ENCODE data around the gene CYB5RL.
"Not testable (repeated sequence)": the region's sequence is repeated elsewhere in the genome, so short reads cannot be mapped to it uniquely, and the experiment has no call there.

The CYB5RL gene

DNA sequence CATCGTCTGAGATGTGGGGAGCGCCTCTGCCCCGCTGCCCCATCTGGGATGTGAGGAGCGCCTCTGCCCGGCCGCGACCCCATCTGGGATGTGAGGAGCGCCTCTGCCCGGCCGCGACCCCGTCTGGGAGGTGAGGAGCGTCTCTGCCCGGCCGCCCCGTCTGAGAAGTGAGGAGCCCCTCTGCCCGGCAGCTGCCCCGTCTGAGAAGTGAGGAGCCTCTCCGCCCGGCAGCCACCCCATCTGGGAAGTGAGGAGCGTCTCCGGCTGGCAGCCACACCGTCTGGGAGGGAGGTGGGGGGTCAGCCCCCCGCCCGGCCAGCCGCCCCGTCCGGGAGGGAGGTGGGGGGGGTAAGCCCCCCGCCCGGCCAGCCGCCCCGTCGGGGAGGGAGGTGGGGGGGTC lies 33.4 kb upstream of the CYB5RL start:
- Mint-ChIP-seq H3K36me3 (peaks cover 13% of the 10 kb centered on the region), H3K4me1 (ENCODE audit: low read depth) (peaks cover 20% of the 10 kb centered on the region)
- H3K27ac Mint-ChIP-seq; H3K9me3 Mint-ChIP-seq (ENCODE audit: low read depth); H3K4me3 Mint-ChIP-seq; H3K27me3 Mint-ChIP-seq: not testable (repeated sequence)

GRCh38 chr1:54230507-54231339 lies 30.9 kb upstream of the CYB5RL start:
- peak overlapping the region; percentile 52 for H3K27ac Mint-ChIP-seq
- no peak overlapping the region for H3K4me3 Mint-ChIP-seq
- H3K27me3 Mint-ChIP-seq: no peaks in the 10 kb centered on the region
- H3K9me3 Mint-ChIP-seq (ENCODE audit: low read depth): no peaks in the 10 kb centered on the region
- peaks cover 5% of the 10 kb centered on the region for H3K36me3 Mint-ChIP-seq
- H3K4me1 Mint-ChIP-seq (ENCODE audit: low read depth): peaks cover 20% of the 10 kb centered on the region

DNA sequence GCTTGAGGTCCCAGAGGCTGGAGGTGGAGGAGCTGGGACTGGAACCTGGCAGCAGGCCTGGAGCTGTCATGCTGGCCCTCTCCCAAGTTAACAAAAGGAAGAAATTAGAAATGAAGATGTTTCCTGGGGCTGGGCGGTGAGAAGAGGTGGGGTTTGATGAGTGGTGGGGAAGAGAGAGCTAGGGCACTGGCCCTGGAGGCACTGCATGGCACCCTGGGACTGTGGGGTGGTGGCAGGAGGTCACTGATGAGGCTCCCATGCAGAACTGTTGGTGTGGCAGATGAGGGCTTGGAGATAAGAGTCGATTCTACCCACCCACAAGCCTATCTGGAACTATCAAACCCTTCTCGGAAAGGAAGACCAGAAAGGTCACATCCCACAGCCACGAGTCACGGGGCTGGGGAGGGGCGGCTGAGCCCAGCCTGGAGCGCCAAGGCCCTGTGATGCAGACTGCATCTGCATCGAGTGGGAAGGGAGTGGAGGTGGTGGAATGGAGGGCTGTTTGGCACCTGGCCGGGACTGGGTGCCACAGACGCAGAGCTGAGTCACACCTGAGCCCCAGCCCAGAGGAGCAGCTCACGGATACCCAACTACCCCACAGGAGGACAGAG lies 29.6 kb upstream of the CYB5RL start:
- Mint-ChIP-seq H3K27ac (peak overlapping the region; percentile 72), H3K4me1 (ENCODE audit: low read depth) (peaks cover 18% of the 10 kb centered on the region), H3K4me3 (peak overlapping the region; percentile 35), H3K36me3 (no peaks in the 10 kb centered on the region), H3K9me3 (ENCODE audit: low read depth) (no peaks in the 10 kb centered on the region), H3K27me3 (no peaks in the 10 kb centered on the region)

- peaks cover 18% of the 10 kb centered on the region for H3K4me1 Mint-ChIP-seq (ENCODE audit: low read depth)
- no peaks in the 10 kb centered on the region for H3K27me3 Mint-ChIP-seq
- no peaks in the 10 kb centered on the region for H3K36me3 Mint-ChIP-seq
- H3K27ac Mint-ChIP-seq: no peak overlapping the region
- no peak overlapping the region for H3K4me3 Mint-ChIP-seq
- H3K9me3 Mint-ChIP-seq (ENCODE audit: low read depth): no peaks in the 10 kb centered on the region
Observed at GRCh38 chr1:54228638-54229079, 28.8 kb upstream of the CYB5RL start.

GRCh38 chr1:54227891-54228310 lies 28.1 kb upstream of the CYB5RL start:
- peaks cover 18% of the 10 kb centered on the region for H3K4me1 Mint-ChIP-seq (ENCODE audit: low read depth)
- H3K27me3 Mint-ChIP-seq: no peaks in the 10 kb centered on the region
- H3K36me3 Mint-ChIP-seq: no peaks in the 10 kb centered on the region
- H3K27ac Mint-ChIP-seq: peak overlapping the region; percentile 41
- no peaks in the 10 kb centered on the region for H3K9me3 Mint-ChIP-seq (ENCODE audit: low read depth)
- H3K4me3 Mint-ChIP-seq: no peak overlapping the region

DNA sequence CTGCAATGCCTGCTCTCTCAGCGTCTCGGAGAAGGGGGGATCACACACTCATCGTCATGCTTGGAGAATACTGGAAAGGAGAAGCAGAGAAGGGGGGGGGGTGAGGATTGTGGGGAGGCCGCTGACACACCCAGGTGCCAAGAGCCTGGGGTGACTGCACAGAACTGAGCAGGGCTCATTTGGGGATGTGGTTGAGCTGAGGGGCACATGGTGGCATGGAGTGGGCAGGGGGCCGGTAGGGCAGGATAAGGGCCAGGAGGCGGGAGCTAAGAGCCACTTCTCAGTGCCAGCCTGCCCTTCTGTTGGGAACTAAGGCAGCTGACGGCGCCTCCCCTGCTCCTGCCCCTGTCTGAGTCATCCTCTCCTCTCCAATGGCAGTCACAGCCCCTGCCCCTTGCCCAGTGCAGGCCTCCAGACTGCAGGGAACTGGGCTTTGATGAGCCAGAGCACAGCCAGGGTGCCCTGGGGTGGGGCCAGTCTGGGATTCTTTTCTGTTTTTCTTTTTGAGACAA lies 27.3 kb upstream of the CYB5RL start:
- no peaks in the 10 kb centered on the region for H3K9me3 Mint-ChIP-seq (ENCODE audit: low read depth)
- H3K4me1 Mint-ChIP-seq (ENCODE audit: low read depth): peaks cover 22% of the 10 kb centered on the region
- peak overlapping the region; percentile 7 for H3K27ac Mint-ChIP-seq
- H3K27me3 Mint-ChIP-seq: no peaks in the 10 kb centered on the region
- H3K36me3 Mint-ChIP-seq: no peaks in the 10 kb centered on the region
- H3K4me3 Mint-ChIP-seq: no peak overlapping the region

DNA sequence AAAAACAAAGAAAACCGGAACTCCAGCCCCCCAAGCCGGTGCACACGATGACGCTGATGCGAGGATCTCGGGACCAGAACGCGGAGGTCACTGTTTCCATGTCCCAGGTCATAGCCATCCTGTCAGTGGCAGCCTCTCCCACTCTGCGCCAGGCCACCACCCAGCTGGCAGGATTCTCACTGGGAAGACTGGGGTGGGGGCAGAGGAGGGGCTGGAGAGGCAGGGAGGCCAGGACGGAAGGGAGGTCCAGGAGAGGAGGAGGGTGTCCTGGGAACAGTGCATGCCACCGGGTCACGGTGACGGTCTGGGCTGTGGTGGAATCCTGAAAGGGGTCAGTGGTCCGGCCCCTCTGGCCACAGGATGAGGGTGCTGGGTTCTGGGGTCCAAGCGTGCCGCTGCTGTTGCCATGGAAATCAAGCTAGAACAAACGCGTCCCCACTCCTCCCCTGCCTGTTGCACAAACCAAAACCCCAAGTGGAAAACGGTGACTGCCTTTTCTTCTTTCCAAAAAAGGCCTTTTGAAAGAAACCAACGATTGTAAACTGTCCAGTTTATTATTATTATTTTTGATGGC lies 26.2 kb upstream of the CYB5RL start:
- H3K27ac Mint-ChIP-seq: no peak overlapping the region
- no peaks in the 10 kb centered on the region for H3K36me3 Mint-ChIP-seq

DNA sequence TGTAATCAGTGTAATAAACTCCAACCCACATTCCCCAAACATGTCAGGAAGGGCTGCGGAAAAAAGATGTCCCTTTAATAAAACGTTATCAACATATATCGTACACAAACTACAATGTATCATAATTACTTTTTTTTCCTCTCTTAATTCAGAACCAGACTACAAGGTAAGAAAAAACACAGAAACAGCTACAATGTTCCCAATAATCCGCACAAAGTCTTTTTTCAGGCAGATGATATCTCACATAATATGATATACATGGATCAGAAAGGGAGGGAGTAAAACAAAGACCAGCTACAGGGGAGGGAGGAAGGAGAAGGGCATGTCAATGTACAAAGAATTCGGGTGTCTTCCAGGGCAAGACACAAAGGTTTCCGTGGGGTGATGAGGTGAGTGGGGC lies 25.5 kb upstream of the CYB5RL start:
- no peaks in the 10 kb centered on the region for H3K27me3 Mint-ChIP-seq
- no peaks in the 10 kb centered on the region for H3K36me3 Mint-ChIP-seq
- H3K4me3 Mint-ChIP-seq: no peak overlapping the region
- H3K9me3 Mint-ChIP-seq (ENCODE audit: low read depth): no peaks in the 10 kb centered on the region
- H3K4me1 Mint-ChIP-seq (ENCODE audit: low read depth): peaks cover 11% of the 10 kb centered on the region
- H3K27ac Mint-ChIP-seq: no peak overlapping the region

More for the DNA sequence above, 26.2 kb upstream of the CYB5RL start:
- H3K4me1 Mint-ChIP-seq (ENCODE audit: low read depth): peaks cover 18% of the 10 kb centered on the region
- no peaks in the 10 kb centered on the region for H3K9me3 Mint-ChIP-seq (ENCODE audit: low read depth)
- no peaks in the 10 kb centered on the region for H3K27me3 Mint-ChIP-seq
- no peak overlapping the region for H3K4me3 Mint-ChIP-seq

GRCh38 chr1:54224233-54224632 lies 24.4 kb upstream of the CYB5RL start:
- Mint-ChIP-seq H3K4me1 (ENCODE audit: low read depth) (peaks cover 5% of the 10 kb centered on the region), H3K4me3 (no peak overlapping the region), H3K36me3 (no peaks in the 10 kb centered on the region), H3K9me3 (ENCODE audit: low read depth) (no peaks in the 10 kb centered on the region), H3K27ac (no peak overlapping the region), H3K27me3 (no peaks in the 10 kb centered on the region)

DNA sequence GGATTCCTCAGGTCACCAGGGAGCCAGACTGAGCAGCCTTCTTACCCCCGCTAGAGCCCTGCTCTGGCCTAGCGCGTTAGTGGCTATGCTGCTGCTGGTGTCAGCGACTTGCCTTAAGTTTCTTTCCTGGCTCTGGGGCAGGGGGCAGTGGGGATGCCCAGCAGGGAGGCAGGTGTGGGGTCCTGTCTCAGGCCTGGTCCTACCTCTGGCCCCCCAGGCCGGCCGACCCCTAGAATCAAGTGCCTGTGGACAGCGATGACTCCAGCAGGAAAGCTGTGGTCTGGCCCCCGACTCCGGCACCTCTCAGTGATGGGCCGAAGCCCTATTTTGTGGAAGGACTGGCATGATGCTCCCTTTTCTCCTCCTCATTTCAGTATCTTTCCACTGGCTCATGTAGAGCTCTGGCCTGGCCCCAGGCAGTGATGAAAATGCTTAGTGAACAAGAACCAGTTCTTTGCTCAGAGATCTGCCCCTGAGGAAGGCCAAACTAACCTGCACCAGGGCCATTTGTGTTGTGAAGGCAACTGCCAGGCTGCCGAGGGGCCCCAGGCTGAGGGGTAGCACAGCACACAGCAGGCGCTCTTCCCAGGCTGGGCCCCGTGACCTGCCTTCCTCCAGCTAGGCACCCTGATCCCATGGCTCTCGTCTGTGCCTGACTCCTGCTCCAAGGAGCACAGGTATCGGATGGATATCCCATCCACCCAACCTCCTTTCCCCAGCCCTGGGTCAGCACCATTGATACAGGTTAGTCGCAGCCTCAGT lies 23.8 kb upstream of the CYB5RL start:
- Mint-ChIP-seq H3K4me3 (no peak overlapping the region), H3K27me3 (no peaks in the 10 kb centered on the region), H3K9me3 (ENCODE audit: low read depth) (no peaks in the 10 kb centered on the region), H3K36me3 (peaks cover under 1% of the 10 kb centered on the region), H3K4me1 (ENCODE audit: low read depth) (peaks cover 3% of the 10 kb centered on the region), H3K27ac (peak overlapping the region; percentile 11)

DNA sequence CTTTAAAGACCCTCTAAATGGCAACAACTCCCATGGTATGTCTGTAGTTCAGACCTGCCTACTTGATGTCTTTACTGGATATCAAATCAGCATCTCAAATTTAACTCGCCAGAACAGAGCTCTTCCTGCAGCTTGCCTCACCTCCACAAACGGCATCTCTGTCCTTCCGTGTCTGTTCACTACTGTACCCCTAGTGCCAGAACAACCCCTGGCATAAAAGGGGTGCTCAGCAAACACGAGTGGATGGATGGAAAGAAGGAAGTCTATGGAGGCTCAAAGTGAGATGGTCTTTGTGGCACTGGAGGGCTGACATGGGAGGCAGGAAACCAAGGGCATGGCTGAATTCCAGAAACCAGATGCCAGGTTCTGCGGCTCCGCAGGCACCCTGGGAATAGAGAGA lies 22.9 kb upstream of the CYB5RL start:
- H3K36me3 Mint-ChIP-seq: peaks cover 3% of the 10 kb centered on the region
- no peaks in the 10 kb centered on the region for H3K27me3 Mint-ChIP-seq
- H3K9me3 Mint-ChIP-seq (ENCODE audit: low read depth): no peaks in the 10 kb centered on the region
- peaks cover 3% of the 10 kb centered on the region for H3K4me1 Mint-ChIP-seq (ENCODE audit: low read depth)
- no peak overlapping the region for H3K27ac Mint-ChIP-seq
- H3K4me3 Mint-ChIP-seq: no peak overlapping the region

DNA sequence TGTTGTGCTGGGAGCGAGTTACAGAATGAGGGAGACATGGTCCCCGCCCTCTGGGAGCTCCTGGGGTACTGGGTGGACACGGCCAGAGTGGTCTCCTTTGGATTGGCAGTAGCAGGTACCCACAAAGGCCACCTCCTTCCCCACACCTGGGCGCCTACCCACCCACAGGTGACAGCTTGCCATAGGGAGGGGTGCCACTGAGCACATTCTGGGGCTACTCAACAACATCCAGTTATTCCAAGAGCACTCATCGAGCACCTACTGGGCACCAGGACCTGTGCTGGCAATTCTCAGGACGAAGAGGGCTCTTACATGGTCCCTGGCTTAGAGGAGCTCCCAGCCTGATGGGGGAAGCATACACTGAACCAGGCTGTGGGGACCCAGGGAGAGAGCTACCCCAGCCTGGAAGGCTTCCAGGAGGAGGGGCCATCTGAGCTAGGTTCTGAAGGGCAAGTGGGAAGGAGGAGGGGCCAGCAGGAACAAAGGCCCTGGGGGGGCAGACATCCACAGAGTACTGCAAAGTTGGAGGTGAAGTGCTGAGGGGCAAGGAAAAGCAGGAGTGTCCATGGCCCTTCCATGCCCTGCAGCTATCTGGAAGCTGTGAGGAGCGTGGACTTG lies 22.1 kb upstream of the CYB5RL start:
- H3K4me1 Mint-ChIP-seq (ENCODE audit: low read depth): peaks cover 3% of the 10 kb centered on the region
- no peak overlapping the region for H3K4me3 Mint-ChIP-seq
- no peak overlapping the region for H3K27ac Mint-ChIP-seq
- no peaks in the 10 kb centered on the region for H3K27me3 Mint-ChIP-seq
- H3K36me3 Mint-ChIP-seq: peaks cover 7% of the 10 kb centered on the region
- H3K9me3 Mint-ChIP-seq (ENCODE audit: low read depth): no peaks in the 10 kb centered on the region

DNA sequence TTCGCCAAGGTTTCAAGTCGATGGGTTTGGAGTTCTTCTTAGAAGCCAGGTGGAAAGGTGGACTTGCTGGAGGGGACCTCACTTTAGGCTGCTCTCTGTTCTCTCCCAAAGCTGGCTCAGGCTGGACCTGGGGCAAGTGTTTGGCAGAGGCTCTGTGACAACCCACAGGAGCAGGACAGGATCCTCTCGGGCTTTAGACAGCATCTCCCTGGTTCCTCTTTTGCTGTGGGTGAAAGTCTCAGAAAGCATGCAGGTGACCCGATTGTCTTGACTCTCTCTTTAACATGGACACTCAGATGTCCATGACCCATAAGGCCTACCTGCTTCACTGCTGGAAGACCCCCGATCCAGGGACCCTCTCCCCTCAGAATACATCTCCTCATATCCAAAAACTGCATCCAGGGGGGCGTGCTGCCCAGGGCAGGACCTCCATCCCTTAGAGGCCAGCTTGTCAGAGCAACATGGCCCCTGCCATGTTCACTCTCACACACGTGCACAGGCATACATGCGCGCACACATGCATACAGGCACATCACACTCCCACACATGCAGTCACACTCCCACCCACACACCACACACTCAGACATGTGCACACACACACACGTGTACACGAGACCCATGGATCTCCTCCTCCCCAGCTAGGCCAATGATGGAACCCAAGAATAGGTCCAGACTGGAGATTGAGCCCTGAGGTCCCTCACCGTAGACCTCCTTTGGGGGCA lies 21.4 kb upstream of the CYB5RL start:
- Mint-ChIP-seq H3K9me3 (ENCODE audit: low read depth) (no peaks in the 10 kb centered on the region), H3K27me3 (no peaks in the 10 kb centered on the region), H3K4me1 (ENCODE audit: low read depth) (peaks cover 3% of the 10 kb centered on the region), H3K4me3 (no peak overlapping the region), H3K27ac (no peak overlapping the region), H3K36me3 (peaks cover 10% of the 10 kb centered on the region)
